HG03097 (cell line): ENCODE measurements around the gene LRRC51.

Experiments used
- ATAC-seq: cut with Tn5 transposase; IDR thresholded peaks from one replicate; pipeline ENCODE4 v1.9.1; 2021; ENCODE audit not compliant: unreplicated experiment, low FRiP score

The LRRC51 gene

DNA sequence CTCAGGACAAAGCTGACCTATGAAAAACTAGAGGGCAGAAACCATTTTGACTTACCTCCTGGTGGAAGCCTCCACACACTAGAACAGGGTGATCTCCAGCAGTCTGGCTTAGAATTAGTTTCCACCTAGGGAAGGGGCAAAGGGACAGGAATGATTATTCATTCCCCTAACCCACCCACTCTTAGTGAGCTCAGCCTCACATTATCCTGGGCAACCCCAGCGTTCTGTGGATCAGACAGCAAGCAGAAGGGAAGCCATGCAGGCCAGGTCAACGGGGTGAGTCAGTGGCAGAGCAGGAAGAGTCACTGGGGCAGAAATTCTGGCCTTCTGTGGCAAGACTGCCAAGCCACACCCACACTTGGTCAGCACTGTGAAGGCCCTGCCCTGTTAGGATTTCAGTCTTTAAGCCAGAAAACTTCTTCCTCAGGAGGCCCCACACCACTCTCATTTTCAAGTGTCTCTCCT, 10.8 kb upstream of the LRRC51 start:
- no peak for ATAC-seq

DNA sequence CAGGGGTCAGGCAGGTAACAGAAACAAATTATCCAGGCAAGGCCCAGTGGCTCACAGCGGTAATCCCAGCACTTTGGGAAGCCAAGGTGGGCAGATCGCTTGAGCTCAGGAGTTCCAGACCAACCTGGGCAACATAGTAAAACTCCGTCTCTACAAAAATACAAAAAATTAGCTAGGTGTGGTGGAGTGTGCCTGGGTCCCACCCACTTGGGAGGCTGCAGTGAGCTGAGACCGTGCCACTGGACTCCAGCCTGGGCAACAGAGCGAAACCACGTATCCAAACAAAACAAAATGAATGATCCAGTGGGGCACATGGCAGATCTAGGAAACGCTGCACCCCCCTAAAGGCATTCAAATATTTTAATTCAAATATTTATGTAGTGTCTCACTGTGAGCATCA, 10.2 kb upstream of the LRRC51 start:
- no peak for ATAC-seq

DNA sequence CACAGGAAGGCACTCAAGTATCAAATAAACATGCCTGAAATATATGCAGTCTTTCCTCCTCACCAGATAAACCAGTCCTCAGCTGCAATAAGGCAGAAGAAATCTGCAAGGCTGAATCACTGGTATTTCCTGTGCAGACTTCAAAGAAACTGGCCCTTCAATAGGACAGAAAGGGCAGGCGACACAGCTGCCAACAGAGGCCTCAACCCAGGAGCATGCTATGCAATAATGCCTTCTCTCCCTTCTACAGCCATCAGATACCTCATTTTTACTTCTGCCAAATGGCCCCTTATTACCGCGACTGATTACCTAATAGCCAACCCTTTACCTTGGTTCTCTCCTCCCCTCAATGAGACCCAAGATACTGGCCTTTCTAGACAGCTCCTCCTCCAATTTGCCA, 8.3 kb upstream of the LRRC51 start:
- ATAC-seq: no peak

DNA sequence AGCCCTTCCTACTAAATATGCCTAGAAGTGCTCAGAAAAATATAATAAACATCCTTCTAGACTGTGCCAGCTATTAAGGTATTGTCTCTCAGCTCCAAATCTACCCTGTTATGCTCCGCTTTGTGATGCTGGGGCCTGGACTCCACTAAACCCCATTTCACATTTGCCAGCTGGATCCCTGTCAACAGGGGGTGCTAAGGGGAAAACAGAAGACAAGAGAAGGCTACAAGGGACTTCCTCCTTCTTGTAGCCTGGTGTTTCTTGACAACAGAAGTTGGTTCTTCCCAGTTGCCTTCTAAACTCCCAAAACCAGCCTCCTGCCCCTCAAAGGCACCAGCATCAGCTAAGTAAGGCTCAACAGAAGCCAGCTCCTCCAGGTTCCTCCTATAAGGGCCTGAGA, 5.5 kb upstream of the LRRC51 start:
- no peak for ATAC-seq

- no peak for ATAC-seq
These were observed 4.9 kb upstream of the LRRC51 start for GRCh38 chr11:72075756-72076155.

DNA sequence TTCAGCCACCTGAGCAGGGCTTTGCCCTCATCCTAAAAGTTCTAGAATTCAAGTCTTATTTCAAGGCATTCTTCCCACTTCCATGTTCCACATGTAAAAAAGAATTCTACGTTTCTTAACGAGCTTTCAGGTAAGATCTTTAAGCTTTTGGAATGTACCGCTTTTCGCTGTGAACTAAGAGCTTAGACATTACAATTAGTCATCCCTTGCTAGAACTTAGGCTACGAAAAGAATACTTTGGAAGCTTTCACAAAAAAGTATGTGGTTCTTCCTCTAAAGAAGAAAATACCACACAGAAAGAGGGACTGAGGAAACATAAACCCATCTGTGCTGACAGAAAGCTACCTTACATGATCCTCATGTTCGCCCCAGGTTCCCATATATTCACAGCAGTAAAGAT, 2.2 kb upstream of the LRRC51 start:
- ATAC-seq: no peak

GRCh38 chr11:72079819-72080325, 778 bp upstream of the LRRC51 start:
- no peak for ATAC-seq

- ATAC-seq: no peak
These were observed 564 bp downstream of the LRRC51 start for GRCh38 chr11:72081184-72081644.

GRCh38 chr11:72081821-72082453, 1.3 kb downstream of the LRRC51 start:
- ATAC-seq: no peak

DNA sequence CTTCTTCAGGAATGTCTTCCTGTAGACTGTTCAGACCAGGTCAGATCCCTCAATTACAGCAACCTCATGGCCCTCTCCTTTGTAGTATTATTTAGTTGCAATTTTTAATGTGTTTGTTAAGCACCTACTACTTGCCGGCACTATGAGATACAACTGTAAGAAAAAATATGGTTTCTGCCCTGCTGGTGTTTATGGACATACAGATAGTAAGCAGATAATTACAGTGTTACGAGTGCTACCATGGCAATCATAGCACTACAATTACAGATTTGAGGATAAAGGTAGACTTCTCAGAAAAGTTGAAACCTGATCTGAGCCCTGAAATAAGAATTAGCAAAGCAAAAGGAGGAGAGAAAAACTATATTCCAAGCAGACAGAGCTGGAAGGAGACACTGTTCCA, 2.8 kb downstream of the LRRC51 start:
- ATAC-seq: no peak

DNA sequence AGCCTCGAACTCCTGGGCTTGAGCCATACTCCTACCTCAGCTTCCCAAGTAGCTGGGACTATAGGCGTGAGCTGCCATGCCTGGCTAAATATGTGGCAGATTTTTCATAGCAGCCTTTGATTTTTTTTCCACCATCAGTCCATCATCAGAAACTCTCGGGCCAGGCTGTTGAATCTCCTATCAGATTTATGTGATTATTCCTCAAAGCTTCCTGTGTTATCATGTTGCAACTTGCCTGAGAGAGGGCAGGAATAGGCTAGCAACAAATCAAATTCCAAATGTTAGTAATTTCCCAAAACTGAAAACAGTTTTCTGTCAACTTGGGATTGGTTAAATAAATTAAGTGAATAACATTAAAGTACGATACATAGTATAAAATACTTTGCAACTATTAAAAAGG, 3.4 kb downstream of the LRRC51 start:
- ATAC-seq: no peak

GRCh38 chr11:72084965-72085364, 4.3 kb downstream of the LRRC51 start:
- ATAC-seq: no peak

- ATAC-seq: no peak
These were observed 5.1 kb downstream of the LRRC51 start for GRCh38 chr11:72085621-72086351.

GRCh38 chr11:72088076-72088808, 7.6 kb downstream of the LRRC51 start:
- ATAC-seq: no peak

DNA sequence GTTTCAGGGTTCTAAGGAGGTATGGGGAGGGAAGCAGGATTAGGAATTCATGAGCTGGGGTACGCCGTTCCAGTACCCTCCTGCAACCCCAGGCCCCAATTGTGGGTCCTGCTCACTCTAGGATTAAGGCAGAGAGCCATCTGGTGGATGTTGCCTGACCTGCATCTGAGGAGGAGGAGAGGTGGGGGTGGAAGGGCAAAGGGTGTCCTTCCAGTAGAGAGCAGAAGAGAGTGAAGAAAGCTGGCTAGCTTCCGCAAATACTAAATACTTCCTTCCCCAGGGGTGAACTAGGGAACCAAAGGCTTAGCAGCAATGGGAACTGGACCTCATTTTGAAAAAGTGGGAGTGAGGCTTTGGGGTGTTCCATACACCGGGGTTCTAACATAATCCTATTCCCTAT, 10.6 kb downstream of the LRRC51 start:
- no peak for ATAC-seq

- ATAC-seq: no peak
These were observed 18.1 kb downstream of the LRRC51 start for GRCh38 chr11:72098741-72099140.

DNA sequence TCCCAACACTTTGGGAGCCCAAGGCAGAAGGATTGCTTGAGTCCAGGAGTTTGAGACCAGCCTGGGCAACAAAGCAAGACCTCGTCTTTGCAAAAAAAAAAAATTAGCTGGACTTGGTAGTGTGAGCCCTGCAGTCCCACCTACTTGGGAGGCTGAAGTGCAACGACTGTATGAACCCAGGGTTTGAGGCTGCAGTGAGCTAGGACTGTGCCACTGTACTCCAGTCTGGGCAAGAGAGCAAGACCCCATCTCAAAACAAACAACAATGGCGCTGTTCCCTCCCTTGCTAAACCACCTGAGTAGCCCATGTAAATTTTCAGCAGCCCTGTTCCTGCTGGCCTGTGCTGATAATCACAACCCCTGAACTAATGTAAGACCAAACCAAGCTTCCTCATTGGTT, 19.4 kb downstream of the LRRC51 start:
- ATAC-seq: no peak

- no peak for ATAC-seq
These were observed 19.8 kb downstream of the LRRC51 start for GRCh38 chr11:72100462-72100861.

GRCh38 chr11:72102162-72102561, 21.5 kb downstream of the LRRC51 start:
- ATAC-seq: no peak

DNA sequence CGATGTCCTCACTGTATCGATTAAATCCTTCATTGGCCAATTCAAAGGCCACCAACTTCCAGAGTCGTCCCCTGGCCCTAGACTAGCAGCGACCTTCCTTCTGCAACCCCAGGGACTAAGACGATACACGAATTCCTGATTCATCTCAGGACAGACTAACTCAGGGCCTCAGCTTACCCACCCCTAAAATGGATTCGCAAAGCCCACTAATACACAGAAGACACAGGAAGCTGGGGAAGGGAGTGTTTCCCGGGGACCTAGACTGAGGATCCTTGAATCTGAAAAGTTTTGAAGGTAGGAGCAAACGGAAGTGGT, 21.9 kb downstream of the LRRC51 start:
- no peak for ATAC-seq

DNA sequence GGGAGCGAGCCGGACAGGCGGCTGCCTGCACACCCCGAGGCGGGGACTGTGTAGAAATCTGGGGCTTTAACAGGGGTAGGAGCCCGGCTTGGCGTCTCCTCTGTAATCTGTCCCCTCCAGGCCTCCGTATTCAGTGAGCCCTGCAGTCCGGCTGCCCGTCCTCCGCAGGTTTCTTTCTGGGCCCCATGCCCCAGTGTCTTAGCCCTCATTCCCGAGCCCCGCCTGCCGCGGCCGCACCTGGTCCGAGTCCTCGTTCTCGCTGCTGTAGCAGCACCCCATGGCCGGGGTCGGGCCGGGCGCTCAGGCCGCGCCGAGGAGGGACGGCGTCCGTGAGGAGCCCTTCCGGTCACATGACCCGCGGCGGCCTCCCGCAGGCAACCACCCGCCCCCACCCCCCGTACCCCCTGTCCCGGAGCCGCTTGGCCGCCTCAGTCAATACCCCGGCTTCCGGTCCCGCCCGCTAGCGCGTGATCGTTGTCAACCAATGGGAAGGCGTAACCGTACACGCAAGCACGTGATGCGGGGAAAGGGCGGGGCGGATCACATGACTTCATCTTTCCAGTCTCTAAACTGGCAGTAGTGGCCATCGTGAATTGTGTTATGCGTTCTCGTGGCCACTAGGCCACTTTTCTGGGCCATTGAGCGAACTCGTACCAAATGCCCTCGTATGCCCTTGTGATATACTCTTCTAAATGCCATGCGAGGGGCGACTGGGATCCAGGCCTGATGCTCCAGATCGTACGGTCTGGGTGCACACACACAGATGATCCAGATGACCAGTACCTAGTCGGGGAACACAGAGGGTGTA, 22.5 kb downstream of the LRRC51 start, which contains the start of gene LAMTOR1:
Gene LAMTOR1, minus strand, starts transcription at position 352 of the 808 bp plus-strand sequence. Its CDS starts 73 bp downstream, at position 279.
- ATAC-seq: peak; percentile 74
